GM19397 (cell line): ENCODE results near the gene MAVS.
"Not testable (repeated sequence)": the region's sequence is repeated elsewhere in the genome, so short reads cannot be mapped to it uniquely, and the experiment has no call there.

ENCODE experiments used
- ATAC-seq: cut with Tn5 transposase; IDR thresholded peaks from one replicate; pipeline ENCODE4 v1.9.1; 2021; ENCODE audit warnings: mild to moderate bottlenecking, moderate library complexity; ENCODE audit not compliant: unreplicated experiment

MAVS gene

DNA sequence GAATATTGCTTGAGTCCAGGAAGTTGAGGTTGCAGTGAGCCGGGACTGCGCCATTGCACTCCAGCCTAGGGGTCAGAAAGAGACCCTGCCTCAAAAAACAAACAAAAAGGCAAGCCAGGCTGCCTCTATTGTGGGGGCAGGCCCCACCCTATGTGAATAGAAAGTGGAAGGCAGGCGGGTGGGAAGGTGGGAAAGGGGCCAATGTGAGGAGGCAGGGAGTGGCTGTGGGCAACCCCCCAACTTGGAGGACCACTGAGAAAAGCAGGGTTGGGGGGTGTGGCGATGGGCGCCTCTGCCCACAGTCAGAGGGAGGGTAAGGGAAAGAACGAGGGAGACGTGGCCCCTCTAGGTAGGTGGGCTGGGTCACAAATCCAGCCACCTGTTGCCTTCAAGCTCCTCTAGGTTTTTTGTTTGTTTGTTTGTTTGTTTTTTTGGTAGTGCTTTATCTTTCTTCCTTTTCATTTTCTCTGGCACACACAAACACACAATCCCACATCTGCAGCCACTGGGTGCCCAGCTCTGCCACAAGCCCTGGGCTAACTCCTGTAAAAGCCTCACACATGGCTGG is 31.6 kb upstream of the MAVS start:
- no peak for ATAC-seq

DNA sequence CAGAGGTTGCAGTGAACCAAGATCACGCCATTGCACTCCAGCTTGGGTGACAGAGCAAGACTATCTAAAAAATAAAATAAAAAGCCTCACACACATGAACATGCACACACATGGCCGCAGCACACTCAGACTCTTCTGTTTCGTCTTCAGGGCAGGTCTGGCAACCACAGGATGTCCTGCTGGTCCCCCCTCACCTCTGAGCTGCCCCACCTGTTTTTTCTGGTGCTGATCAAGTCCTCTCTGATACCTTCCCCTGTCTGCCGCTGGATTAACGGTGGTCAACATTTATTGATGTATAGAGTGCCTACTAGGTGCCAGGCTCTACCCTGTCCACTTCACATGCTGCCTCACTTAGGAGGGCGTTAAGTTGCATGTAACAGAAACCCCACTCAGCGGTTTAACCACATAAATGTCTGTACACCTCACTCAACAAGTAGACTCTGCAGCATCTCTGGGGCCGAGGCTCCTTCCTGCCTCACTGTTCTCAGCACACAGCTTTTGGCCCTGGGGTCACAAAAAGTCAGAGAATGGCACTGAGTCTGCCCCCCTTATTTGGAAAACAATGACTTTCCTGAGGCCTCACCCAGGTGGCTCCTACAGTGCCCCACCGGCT is 30.8 kb upstream of the MAVS start:
- no peak for ATAC-seq

- ATAC-seq: no peak
Observed at GRCh38 chr20:3818155-3819151, 28.2 kb upstream of the MAVS start.

- ATAC-seq: no peak
Observed at GRCh38 chr20:3819411-3820047, 27.1 kb upstream of the MAVS start.

- peak; percentile 87 for ATAC-seq
Observed at GRCh38 chr20:3820048-3820900, 26.4 kb upstream of the MAVS start, which contains the start of gene AP5S1. TSS of gene AP5S1 (plus strand) at chr20:3820547. CDS start at chr20:3822118, 1,571 bp downstream.

- ATAC-seq: no peak
Observed at GRCh38 chr20:3820901-3821727, 25.5 kb upstream of the MAVS start.

DNA sequence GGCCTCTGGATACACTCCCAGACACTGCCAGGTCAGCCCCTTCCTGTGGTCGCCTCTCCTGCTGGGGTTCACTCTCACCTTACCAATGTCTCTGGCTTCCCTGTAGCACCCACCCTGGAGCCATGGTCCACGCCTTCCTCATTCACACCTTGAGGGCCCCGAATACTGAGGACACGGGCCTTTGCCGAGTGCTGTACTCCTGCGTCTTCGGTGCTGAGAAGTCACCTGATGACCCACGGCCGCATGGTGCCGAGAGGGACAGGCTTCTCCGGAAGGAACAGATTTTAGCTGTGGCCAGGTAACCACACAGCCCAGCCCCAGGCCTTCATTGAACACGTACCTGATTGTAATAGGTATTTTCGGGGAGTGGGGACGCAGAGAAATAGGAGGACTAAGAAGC is 24.6 kb upstream of the MAVS start:
- no peak for ATAC-seq

DNA sequence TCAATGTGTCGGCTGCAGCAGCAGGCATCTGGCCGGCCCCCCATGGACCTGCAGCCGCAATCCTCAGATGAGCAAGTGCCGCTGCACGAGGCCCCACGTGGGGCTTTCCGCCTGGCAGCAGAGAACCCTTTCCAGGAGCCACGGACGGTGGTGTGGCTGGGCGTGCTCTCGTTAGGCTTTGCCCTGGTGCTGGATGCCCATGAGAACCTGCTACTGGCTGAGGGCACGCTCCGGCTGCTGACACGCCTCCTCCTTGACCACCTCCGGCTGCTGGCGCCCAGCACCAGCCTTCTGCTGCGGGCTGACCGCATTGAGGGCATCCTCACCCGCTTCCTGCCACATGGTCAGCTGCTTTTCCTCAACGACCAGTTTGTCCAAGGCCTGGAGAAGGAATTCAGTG is 22.8 kb upstream of the MAVS start:
- no peak for ATAC-seq

DNA sequence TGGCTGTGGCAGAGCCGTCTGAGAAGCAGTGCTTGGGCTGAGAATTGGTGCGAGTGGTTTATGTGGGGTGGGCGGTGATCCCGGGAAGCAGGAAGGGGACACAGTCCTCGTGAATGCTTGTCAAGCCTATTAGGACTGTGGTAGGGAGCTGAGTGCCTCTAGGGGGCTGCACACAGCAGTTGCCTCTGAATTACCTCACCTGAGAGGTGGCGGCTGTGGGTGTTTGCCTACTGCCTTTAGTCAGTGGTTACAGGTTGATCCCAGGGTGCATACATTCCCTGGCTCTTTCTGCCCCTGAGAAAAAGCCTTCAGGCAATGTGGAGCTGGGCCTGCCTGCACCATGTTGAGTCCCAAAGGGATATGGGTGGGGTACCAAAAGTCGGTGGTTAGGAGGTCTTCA is 21.1 kb upstream of the MAVS start:
- ATAC-seq: no peak

DNA sequence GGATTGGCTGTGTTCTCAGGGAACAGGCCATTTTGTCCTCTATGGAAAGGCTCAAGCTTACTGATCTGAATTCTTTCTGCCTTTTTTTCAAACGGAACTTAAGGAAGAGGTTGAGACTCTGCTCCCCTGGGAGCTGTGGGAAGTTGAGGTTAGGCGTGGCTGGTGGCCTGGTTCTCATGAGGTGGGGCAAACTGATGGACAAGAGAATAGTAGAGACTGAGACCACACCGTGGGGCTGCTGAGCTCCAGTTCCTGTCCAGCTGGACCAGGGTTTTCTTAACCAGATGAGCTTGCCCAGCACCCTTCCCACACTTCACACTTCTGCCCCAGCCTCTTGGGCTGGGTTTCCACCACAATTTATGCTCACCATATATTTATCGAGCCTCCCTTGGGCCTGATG is 20.2 kb upstream of the MAVS start:
- no peak for ATAC-seq

DNA sequence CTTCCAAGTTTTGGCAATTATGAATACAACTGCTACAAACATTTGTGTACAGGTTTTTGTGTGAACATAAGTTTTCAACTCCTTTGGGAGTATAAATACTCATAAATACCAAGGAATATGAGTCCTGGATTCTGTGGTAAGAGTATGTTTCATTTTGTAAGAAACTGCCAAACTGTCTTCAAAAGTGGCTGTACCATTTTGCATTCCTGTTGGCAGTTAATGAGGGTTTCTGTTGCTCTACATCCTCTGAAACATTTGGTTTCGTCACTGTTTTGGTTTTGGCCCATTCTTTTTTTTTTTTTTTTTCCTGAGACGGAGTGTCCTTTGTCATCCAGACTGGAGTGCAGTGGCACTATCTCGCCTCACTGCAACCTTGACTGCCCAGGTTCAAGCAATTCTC is 17.8 kb upstream of the MAVS start:
- no peak for ATAC-seq

GRCh38 chr20:3829891-3830290 is 16.7 kb upstream of the MAVS start:
- not testable (repeated sequence) for ATAC-seq

- ATAC-seq: no peak
Observed at GRCh38 chr20:3836132-3836531, 10.5 kb upstream of the MAVS start.

DNA sequence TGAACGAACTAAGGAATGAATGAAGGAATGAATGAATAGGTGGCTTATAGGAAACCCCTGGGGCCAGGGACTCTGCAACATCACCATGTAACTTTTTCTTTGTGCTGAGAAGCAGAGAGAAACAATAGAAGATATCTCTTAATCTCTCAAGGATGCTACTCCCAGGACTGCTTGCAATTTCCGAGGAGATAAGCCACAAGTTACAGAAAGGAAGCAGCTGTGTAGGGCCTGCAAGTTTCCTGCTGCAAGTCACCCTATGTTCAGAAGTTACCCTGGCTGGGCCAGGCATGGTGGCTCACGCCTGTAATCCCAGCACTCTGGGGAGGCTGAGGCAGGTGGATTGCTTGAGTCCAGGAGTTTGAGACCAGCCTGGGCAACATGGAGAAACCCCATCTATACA is 7.3 kb upstream of the MAVS start:
- no peak for ATAC-seq

- not testable (repeated sequence) for ATAC-seq
Observed at GRCh38 chr20:3840201-3840600, 6.4 kb upstream of the MAVS start.

DNA sequence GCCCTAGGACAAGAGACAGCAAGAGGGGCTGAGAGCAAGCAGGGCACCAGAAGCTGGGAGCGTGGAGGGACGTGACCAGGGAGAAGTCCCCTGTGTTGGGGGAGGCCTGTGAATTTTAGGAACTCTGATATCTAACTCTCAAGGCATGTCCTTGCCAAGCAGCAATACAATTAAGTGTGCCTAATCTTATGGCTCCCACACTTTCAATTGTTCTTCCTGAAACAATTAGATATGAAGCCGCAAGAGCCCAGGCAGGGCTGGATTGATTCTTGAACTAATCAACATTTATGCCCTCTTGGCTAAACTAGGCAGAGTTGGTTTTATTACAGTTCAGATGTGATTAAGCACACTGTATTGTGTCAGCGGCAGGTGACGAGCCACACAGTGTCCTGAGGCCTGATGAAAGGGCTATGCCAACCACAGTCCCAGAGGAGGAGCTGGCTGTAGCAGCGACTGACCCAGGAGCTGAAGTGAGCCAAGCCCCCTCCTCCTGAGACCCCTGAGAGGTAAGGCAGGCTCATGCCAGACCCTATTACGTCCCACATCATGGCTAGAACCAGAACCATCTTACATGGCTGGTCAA is 4.2 kb upstream of the MAVS start:
- ATAC-seq: no peak

- no peak for ATAC-seq
Observed at GRCh38 chr20:3843490-3843889, 3.1 kb upstream of the MAVS start.

DNA sequence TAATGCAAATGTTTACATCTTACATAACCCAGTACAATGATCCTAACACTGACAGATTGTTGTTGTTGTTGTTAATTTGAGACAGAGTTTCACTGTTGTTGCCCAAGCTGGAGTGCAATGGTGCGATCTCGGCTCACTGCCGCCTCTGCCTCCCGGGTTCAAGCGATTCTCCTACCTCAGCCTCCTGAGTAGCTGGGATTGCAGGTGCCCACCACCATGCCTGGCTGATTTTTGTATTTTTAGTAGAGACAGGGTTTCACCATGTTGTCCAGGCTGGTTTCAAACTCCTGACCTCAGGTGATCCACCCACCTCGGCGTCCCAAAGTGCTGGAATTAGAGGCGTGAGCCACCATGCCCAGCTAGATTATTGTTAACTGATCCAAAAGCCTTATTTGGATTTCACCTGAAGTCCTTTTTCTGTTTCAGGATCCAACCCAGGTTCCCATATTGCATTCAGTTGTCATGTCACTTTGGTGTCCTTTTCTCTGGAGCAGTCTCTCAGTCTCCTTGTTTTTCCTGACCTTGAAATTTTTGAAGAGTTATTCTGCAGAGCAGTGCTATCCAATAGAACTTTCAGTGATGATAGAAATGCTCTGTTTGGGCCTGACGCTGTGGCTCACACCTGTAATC is 2.5 kb upstream of the MAVS start:
- not testable (repeated sequence) for ATAC-seq

DNA sequence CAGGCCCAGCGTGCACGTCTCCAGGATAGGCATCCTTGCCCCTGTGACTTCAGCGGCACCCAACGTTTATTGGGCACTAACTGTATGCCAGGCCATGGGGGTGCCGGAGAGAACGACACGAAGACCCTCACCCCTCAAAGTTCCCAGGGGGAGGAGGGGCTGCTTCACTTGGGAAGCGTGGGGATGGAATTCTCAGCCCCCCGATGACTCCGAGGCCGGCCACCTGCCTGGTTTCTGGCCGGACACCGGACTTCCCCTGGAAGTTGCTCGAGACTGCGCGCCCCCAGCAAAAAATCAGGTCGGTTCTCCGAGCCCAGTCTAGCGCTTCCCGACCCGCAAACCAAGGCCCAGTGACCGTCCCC is 275 bp upstream of the MAVS start:
- no peak for ATAC-seq
